Subcutaneous abdominal adipose tissue (tissue), 5 donors: ENCODE results near the gene FGF21.

Experiments
- H3K27ac ChIP-seq: one replicate; pipeline ENCODE4 v1.7.0; 2013; ENCODE audit warnings: low read depth, mild to moderate bottlenecking, inconsistent platforms, low read length, moderate library complexity
- H3K27me3 ChIP-seq, 5 donors: one replicate each; pipeline ENCODE4 v1.7.0; 2013; ENCODE audit warnings: low read length in 5 of 5, inconsistent platforms in 1 of 5; ENCODE audit not compliant: control insufficient read depth in 5 of 5, insufficient read depth in 4 of 5
- H3K36me3 ChIP-seq, 5 donors: one replicate each; pipeline ENCODE4 v1.7.0; 2013; ENCODE audit warnings: low read length in 5 of 5; ENCODE audit not compliant: control insufficient read depth in 5 of 5, insufficient read depth in 5 of 5
- H3K4me1 ChIP-seq, 5 donors: one replicate each; pipeline ENCODE4 v1.7.0; 2013; ENCODE audit warnings: low read length in 5 of 5, mild to moderate bottlenecking in 3 of 5, moderate library complexity in 1 of 5; ENCODE audit not compliant: control insufficient read depth in 5 of 5, insufficient read depth in 5 of 5
- H3K4me3 ChIP-seq, 5 donors: one replicate each; pipeline ENCODE4 v1.7.0; 2013; ENCODE audit warnings: low read length in 5 of 5, low read depth in 1 of 5
- H3K9ac ChIP-seq, 5 donors: one replicate each; pipeline ENCODE4 v1.7.0; 2013; ENCODE audit warnings: low read length in 5 of 5, mild to moderate bottlenecking in 4 of 5, moderate library complexity in 3 of 5
- H3K9me3 ChIP-seq, 5 donors: one replicate each; pipeline ENCODE4 v1.7.0; 2013; ENCODE audit warnings: low read length in 5 of 5; ENCODE audit not compliant: control insufficient read depth in 5 of 5
- donor health status: healthy.
- donor health status: healthy.
- donor health status: healthy.
- donor health status: healthy.
- donor health status: healthy.

The FGF21 gene

GRCh38 chr19:48755084-48755641, at the start of gene FGF21:
Gene FGF21 (plus strand): TSS chr19:48755524. CDS start chr19:48756237, 713 bp downstream.
- H3K36me3 ChIP-seq: peaks cover 0 to 7% (median 3%) of the 10 kb centered on the region in 5 donors
- peaks cover 0 to 34% (median 19%) of the 10 kb centered on the region in 5 donors for H3K4me1 ChIP-seq
- no peak within 1 kb of the TSS for H3K4me3 ChIP-seq
- H3K27me3 ChIP-seq: peaks cover 12 to 22% (median 14%) of the 10 kb centered on the region in 5 donors
- H3K9me3 ChIP-seq: no peaks in the 10 kb centered on the region
- no peak within 1 kb of the TSS for H3K9ac ChIP-seq
- H3K27ac ChIP-seq: no peak within 1 kb of the TSS

GRCh38 chr19:48708471-48708870, 46.9 kb upstream of the FGF21 start:
- Histone ChIP-seq H3K4me3 (no peak overlapping the region), H3K9me3 (peaks cover 0 to 7% (median 5%) of the 10 kb centered on the region in 5 donors), H3K4me1 (peaks cover 0 to 7% (median 4%) of the 10 kb centered on the region in 5 donors), H3K9ac (no peak overlapping the region), H3K36me3 (peaks cover 0 to 3% (median 0%) of the 10 kb centered on the region in 5 donors), H3K27me3 (no peaks in the 10 kb centered on the region), H3K27ac (no peak overlapping the region)

GRCh38 chr19:48711106-48711662, 44.1 kb upstream of the FGF21 start:
- H3K9me3 ChIP-seq: peaks cover 0 to 7% (median 5%) of the 10 kb centered on the region in 5 donors
- H3K27ac ChIP-seq: no peak overlapping the region
- peaks cover 2 to 29% (median 22%) of the 10 kb centered on the region in 5 donors for H3K4me1 ChIP-seq
- no peaks in the 10 kb centered on the region for H3K36me3 ChIP-seq
- H3K4me3 ChIP-seq: no peak overlapping the region
- no peaks in the 10 kb centered on the region for H3K27me3 ChIP-seq
- H3K9ac ChIP-seq: no peak overlapping the region

- peak overlapping the region; percentile 65 to 79 (median 72) for H3K4me3 ChIP-seq
- peaks cover 3 to 38% (median 32%) of the 10 kb centered on the region in 5 donors for H3K4me1 ChIP-seq
- no peak overlapping the region for H3K27ac ChIP-seq
- no peaks in the 10 kb centered on the region for H3K27me3 ChIP-seq
- peak overlapping the region in 2 of 5 donors; percentile 37 to 51 for H3K9ac ChIP-seq
- no peaks in the 10 kb centered on the region for H3K36me3 ChIP-seq
- peaks cover 0 to 7% (median 5%) of the 10 kb centered on the region in 5 donors for H3K9me3 ChIP-seq
These were observed 42.1 kb upstream of the FGF21 start for GRCh38 chr19:48713041-48713863.

- H3K27ac ChIP-seq: peak overlapping the region; percentile 60
These were observed 41.2 kb upstream of the FGF21 start for GRCh38 chr19:48713864-48714755.

GRCh38 chr19:48714759-48715675, 40.3 kb upstream of the FGF21 start:
- H3K4me1 ChIP-seq: peaks cover 5 to 52% (median 43%) of the 10 kb centered on the region in 5 donors
- no peaks in the 10 kb centered on the region for H3K27me3 ChIP-seq
- H3K9ac ChIP-seq: peak overlapping the region in 4 of 5 donors; percentile 60 to 81 (median 73)
- peak overlapping the region; percentile 61 to 79 (median 66) for H3K4me3 ChIP-seq
- H3K27ac ChIP-seq: peak overlapping the region; percentile 60
- peaks cover 0 to 7% (median 5%) of the 10 kb centered on the region in 5 donors for H3K9me3 ChIP-seq
- no peaks in the 10 kb centered on the region for H3K36me3 ChIP-seq

More at GRCh38 chr19:48713864-48714755, 41.2 kb upstream of the FGF21 start:
- H3K4me1 ChIP-seq: peaks cover 5 to 46% (median 39%) of the 10 kb centered on the region in 5 donors
- H3K9me3 ChIP-seq: peaks cover 0 to 7% (median 5%) of the 10 kb centered on the region in 5 donors
- no peaks in the 10 kb centered on the region for H3K36me3 ChIP-seq
- H3K27me3 ChIP-seq: no peaks in the 10 kb centered on the region
- H3K4me3 ChIP-seq: peak overlapping the region; percentile 72 to 79 (median 74)
- peak overlapping the region in 4 of 5 donors; percentile 60 to 81 (median 73) for H3K9ac ChIP-seq

- peak overlapping the region in 2 of 5 donors; percentile 26 to 32 for H3K4me3 ChIP-seq
- H3K27me3 ChIP-seq: peaks cover 0 to 2% (median 0%) of the 10 kb centered on the region in 5 donors
- H3K9me3 ChIP-seq: peaks cover 0 to 7% (median 5%) of the 10 kb centered on the region in 5 donors
- H3K27ac ChIP-seq: no peak overlapping the region
- no peak overlapping the region for H3K9ac ChIP-seq
- peaks cover 0 to 6% (median 4%) of the 10 kb centered on the region in 5 donors for H3K36me3 ChIP-seq
- H3K4me1 ChIP-seq: peaks cover 9 to 58% (median 50%) of the 10 kb centered on the region in 5 donors
These were observed 39.6 kb upstream of the FGF21 start for GRCh38 chr19:48715681-48716171.

GRCh38 chr19:48716562-48717291, 38.6 kb upstream of the FGF21 start:
- Histone ChIP-seq H3K27ac (peak overlapping the region; percentile 23), H3K4me1 (peaks cover 13 to 62% (median 55%) of the 10 kb centered on the region in 5 donors), H3K9me3 (no peaks in the 10 kb centered on the region), H3K4me3 (peak overlapping the region; percentile 29 to 49 (median 36)), H3K36me3 (peaks cover 0 to 11% (median 5%) of the 10 kb centered on the region in 5 donors), H3K27me3 (peaks cover 0 to 6% (median 0%) of the 10 kb centered on the region in 5 donors), H3K9ac (peak overlapping the region in 2 of 5 donors; percentile 19 to 23)
